GM21526 (cell line): ENCODE results near the gene FIG4.
"Not testable (repeated sequence)": the region's sequence is repeated elsewhere in the genome, so short reads cannot be mapped to it uniquely, and the experiment has no call there.

Experiments
- ATAC-seq: cut with Tn5 transposase; IDR thresholded peaks from one replicate; pipeline ENCODE4 v1.9.1; 2021; ENCODE audit warnings: moderate library complexity; ENCODE audit not compliant: unreplicated experiment, low FRiP score

Gene FIG4

DNA sequence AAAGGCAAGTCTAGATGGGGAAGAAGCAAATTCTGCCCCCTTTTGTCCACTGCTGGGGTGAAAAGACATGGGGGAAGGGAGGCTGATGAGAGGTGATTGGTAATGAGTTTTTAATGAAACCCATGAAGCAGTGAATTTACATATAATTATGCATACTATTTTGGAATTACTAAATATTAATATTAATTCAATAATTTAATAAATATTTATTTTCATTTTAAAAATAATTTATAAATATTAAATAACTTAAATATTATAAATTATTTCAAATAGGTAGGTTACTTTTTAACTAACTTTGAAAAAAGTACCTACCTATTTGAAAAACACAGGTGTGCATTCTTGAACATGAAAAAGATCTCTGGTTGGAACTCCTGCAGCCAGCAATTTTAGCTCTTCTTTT lies 148.9 kb downstream of the FIG4 start:
- no peak for ATAC-seq

DNA sequence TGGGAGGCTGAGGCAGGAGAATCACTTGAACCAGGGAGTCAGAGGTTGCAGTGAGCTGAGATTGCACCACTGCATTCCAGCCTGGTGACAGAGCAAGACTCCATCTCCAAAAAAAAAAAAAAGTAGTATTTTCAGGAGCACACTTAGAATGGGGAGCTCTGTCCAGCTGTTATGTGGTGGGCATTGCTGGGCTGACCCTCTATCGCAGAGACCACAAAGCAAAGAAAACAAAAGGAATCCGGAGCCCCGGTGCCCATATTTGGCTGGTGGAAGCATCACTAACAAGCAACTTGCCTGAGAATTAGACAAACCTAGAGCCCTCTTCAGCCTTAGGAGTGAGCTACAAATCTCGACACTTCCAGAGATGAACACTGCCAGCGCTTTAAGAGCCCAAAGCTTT lies 149.7 kb downstream of the FIG4 start:
- no peak for ATAC-seq

DNA sequence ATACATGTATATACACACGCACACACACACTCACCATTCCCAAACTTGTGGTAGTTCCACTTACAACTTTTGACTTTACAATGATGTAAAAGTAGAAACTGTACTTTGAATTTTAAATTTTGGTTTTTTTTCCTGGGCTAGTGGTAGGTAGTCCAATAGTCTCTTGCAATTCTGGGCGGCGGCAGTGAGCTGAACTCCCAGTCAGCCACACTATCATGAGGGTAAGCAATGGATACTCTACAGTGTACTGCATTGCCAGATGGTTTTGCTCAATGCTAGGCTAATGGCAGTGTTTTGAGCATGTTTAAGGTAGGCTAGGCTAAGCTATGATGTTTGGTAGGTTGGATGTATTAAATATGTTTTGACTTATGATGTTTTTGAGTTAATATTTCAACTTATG lies 150.8 kb downstream of the FIG4 start:
- no peak for ATAC-seq

DNA sequence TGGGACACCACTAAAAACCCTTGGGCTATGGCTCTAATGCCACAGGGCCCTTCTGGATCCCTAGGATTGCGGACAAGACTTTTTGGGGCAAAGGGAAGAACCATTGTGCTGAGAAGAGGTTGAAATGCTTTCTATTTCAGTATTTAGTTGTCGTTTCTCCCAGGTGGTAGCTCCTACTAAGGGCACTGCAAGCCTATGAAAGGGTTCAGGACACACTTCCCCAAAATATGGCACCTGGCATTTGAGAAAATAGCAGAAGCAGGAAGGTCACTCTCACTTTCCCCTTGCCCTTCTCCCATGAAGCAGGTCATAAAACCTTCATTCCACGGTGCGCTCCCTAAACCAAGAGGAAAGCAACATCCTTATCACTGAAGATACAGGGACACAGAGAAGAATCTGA lies 161.6 kb downstream of the FIG4 start:
- no peak for ATAC-seq

DNA sequence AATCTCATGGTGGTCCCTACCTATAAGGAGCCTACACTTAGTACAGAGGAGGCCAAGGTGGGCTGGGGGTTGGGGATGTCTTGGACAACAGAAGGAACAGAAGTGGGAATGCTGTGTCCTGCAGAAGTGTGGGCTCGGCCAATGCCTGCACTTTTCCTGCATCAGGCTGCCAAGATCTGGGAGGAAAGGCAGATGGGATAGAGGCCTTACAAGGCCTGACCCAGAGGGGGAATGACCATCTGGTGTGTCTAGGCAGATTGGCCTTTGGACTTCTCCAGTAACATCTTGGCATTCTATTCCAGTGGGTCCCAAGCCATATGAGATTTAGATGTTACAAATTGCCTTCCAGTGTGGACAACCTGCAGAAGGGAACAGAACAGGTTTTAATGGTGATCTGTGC lies 162.3 kb downstream of the FIG4 start:
- ATAC-seq, result no peak

DNA sequence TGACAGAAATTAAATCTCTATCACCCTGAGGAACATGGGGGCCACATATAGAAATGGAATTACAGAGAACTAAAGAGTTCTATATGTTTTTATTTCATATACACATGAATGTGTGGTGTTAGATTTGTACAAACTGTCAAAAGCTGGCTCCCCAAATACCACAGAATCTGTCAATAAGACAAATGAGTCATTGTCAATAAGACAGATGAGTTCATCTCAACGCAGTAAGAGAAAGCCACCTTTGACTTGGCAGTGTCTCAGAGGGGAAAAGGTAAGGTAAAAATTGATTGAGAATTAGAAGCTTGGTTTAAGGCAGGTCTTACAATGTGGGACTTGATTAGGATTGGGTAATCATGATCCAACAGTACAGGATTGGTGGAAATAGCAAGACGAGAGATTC lies 162.9 kb downstream of the FIG4 start:
- ATAC-seq, result no peak

DNA sequence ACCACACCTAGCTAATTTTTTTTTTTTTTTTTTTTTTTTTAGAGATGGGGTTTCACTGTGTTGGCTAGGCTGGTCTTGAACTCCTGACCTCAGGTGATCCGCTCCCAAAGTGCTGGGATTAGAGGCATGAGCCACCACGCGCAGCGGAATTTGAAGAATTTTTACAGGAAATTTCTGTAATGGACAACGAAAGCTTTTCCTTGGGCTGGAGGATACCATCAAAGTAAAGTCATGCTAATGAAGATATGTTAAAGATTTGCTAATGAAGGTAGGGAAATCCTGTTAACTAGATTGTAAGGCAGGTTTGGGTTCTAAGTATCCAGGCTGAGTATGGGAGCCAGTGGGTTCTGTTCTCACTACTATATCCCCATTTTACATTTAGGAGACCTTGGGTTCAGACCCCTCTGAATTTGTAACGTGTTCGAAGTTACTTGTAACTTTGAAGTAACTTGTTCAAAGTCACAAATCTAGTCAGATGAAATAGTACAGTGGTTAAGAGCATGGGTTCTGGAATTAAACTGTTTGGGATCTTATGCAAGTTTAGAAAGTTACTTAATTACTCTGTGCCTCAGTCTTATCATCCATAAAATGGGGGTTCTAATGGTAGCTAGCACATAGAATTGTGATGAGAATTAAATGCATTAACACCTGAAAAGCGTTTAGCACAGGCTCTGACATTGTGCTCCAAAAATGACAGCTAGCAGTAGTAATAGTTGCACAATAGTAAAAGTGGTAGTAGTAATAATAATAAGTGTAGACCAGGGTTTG lies 163.6 kb downstream of the FIG4 start:
- no peak for ATAC-seq

DNA sequence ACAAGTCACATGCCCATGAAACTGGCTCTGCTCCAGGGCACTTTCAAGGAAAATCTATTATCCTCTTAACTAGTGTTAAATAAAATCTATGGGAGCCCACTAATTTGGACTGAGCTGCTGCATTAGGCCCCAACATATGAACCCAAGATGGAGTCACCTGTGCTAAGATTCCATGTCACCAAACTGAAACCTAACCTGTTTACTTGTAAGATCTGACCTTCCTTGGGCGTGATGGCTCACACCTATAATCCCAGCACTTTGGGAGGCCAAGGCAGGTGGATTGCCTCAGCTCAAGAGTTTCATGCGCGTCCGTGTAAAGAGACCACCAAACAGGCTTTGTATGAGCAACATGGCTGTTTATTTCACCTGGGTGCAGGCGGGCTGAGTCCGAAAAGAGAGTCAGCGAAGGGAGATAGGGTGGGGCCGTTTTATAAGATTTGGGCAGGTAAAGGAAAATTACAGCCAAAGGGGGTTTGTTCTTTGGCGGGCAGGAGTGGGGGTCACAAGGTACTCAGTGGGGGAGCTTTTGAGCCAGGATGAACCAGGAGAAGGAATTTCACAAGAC lies 164.5 kb downstream of the FIG4 start:
- not testable (repeated sequence) for ATAC-seq

DNA sequence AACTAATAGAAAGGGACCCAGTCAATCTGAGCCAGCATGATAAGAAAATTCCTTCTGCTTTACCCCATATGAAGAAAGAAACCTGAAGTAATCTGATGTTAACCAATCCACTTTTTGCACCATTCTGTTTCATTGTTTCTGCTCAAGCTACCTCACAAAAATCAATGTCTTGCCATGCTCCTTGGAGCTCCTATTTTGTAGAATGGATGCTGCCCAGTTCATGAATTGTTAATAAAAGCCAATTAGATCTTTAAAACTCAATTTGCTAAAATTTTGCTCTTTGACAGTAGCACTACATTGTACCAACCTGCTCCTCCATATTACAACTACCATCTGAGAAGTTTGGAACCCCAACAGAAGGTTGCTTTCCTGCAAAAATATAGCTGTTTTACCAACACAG lies 170.8 kb downstream of the FIG4 start:
- no peak for ATAC-seq

DNA sequence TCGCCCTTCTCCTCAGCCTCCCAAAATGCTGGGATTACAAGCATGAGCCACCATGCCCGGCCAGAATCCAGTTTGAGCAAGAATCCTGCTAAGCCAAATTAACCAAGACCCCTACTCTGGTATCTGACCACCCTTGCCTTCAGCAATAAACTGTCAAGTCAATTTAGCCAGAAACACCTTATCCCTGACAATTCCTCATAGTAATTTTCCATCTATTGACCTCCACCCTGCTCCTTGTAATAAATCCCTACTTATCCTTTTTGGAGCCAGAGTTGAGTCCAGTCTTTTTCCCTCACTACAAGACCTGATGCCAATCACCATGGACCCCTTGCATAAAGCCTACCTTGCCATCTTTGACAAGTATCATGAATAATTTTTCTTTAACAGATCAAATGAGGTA lies 173.0 kb downstream of the FIG4 start:
- no peak for ATAC-seq

DNA sequence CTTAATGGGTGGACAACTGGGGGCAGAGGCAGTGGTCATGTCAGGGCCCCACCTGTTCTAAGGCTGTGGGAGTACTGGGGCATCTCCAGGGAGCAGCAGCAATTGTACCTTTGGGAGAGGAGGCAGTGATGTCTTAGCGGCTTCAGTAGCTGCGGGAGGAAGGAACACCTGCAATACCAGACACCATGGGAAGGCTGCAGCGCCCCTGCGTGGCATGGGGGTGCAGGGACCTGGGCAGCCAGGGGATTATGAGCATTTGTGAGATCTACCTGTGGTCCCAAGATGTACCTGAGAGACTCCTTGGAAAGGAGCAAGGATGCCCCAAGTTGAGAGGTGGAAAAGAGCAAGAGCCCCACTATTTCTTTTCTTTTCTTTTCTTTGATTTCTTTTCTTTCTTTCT lies 174.9 kb downstream of the FIG4 start:
- ATAC-seq, result no peak

DNA sequence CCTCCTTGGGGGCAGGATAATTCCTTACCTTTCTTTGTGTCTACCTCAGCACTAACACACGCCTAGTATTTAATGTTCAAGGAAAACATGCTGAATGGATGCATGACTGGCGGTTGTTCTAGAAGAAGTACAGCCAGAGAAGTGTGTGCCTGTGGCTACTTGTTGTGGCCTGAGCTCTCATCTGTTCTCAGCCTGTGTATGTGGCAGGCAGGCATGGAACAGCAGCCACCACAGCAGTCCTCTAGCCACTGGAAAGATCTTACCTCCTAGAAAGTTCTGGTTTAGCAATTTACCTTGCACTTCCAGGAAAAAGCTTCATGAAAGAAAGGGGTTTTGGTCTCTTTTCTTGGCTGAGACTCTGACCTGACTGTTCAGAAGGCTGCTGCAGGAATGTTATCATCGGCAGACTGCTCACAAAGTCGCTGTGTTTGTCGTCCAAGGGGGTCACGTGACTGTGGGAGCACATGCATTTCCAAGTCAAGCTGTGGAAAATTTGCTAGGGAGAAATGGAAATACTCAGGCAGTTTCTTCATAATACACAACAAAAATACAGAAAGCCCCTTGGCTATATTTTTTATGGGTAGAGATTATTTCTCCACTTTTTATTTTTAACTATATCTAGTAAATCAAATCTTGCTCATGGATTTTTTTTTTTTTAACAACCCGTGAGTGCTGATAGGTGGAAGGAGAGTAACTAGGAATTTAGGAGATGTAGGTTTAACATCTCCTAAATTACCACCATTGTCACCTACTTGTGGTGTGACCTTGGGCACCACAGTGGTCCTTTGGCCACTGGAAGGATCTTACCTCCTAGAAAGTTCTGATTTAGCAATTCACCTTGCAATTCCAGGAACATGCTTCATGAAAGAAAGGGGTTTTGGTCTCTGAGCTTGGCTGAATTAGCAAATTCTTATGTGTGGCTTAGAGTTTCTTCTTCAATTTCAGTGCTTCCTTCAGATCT lies 176.2 kb downstream of the FIG4 start:
- ATAC-seq, result no peak

DNA sequence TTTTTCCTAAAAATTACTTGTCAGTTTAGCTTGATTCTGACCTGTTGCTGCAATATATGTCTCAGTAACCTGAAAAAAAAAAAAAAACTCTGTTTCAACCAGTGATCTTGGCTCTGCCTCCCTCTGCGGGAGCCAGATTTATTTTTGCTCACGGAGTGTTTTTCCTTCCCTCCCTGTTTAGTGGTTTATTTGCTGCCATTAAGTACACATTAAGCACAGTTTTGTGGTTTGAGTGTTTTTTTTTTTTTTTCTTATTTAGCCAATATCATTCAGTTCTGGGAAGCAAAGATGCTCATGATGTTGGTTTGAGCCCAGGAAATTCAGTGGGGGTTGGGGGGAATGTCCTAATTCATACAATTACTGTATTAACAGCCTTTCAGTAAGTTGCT lies 176.9 kb downstream of the FIG4 start:
- no peak for ATAC-seq

DNA sequence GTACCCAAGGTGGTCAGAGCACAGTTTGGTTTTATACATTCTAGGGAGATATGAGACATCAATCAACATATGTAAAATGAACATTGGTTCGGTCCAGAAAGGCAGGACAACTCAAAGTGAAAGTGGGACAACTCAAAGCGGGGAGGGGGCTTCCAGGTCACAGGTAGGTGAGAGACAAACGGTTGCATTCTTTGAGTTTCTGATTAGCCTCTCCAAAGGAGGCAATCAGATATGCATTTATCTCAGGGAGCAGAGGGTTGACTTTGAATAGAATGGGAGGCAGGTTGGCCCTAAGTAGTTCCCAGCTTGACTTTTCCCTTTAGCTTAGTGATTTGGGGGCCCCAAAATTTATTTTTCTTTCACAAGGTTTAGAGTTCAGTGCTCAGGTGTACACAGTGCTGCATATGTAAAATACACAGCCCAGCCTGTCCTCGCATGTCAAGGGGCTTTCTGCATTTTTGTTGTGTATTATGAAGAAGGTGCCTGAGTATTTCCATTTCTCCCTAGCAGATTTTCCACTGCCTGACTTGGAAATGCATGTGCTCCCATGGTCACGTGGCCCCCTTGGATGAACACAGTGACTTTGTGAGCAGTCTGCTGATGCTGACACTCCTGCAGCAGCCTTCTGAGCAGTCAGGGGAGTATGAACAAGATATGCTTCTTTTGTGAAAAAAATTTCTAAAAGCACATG lies 178.4 kb downstream of the FIG4 start:
- not testable (repeated sequence) for ATAC-seq

DNA sequence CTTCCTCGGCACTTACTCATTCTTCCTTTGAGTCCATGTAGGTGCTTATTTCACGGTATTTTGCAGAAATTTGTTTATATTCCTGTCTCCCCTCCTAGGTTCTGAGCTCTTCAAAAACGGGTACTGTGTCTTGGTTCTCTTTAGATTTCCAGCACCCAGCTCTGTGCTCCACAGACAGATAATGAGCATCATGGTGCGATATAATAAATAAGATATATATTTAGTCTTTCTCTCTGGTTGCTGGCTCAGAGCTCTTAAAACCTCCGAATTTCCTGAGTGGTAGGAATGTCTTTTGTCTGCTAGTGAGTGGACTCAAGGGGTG lies 179.0 kb downstream of the FIG4 start:
- ATAC-seq, result no peak

DNA sequence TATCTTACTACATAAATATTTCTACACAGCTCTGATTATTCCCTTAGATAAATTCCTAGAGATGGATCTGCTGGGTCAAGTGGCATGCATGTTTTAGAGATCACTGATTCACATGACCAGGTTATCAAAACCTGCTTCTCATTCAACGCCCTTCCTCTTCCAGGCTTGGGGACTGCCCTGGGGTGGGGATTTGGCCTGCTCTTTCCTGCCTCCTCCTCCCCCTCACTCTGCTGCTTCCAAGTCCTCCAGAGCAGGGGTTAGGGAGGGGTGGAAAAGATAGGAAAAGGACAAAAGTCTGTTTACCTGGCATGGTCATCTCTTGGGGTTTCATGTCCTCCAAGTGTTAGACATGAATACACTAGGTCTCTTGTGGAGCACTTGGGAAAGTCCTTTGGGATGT lies 181.5 kb downstream of the FIG4 start:
- ATAC-seq, result no peak

DNA sequence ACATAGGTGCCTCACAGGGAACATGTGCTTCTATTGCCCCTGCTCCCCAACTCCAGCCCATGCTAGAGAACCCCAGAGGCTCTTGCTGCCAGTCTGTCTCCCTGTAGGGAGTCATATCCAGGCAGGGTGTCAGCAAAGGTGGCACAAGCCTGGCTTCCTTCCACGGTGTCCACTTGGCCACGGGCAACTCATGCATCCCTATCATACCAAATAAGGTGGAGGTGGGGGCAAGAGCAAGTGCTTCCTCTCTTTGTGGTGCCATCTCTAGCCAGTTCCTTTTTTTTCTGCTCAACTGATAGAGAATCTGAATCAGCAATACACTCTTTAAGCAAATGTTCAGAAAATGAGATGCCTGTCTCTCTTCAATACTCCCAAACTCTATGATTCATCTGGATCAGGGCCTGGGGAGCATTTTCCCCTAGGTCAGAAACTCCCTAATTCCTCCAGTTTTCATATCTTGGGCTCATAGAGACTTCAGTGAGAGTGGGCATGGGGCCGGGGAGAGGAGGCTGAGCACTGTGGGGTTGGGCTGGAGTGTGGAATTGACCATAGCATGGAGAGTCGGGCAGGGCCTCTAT lies 182.0 kb downstream of the FIG4 start:
- ATAC-seq, result no peak

DNA sequence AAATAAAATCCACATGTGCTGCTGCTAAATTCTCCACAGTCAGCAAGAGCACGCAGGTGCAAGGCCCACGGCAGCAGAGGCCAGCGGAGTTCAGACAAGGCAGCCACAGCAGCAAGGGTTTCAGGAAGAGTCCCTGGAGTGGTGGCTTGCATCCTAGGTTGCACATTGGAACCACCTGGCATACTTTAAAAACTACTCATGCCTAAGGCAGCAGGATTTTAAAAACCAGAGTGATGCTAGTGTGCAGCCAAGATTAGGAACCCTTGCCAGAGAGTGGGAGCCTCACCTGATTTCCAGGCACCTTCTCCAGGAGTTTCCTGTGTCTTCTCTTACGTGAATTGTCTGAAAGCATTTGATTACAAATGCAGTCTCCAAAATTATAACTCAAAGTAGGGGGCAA lies 183.0 kb downstream of the FIG4 start:
- no peak for ATAC-seq

DNA sequence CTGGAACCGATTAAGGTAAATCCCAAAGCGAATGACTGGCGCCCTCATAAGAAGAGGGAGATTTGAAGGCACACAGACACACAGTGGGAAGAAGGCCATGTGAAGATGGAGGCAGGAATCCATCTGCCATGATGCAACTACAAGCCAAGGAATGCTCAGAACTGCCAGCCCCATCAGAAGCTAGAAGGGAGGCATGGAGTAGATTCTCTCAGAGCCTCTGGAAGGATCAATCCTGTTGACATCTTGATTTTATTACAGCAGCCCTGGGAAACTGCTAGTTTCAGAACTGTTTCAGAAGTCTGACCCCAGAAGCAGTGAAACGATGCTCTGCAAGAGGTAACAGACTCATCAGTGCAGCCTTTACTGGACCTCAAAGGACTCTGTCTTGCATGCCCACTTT lies 183.5 kb downstream of the FIG4 start:
- no peak for ATAC-seq
